ELF-1 (cell line): ENCODE data around the gene SF3B6.

Source experiments
- DNase-seq: peaks from one replicate; pipeline ENCODE4 v3.0.0-alpha.2; 2016; ENCODE audit warnings: low read depth, low spot score

SF3B6 gene

GRCh38 chr2:24020244-24020643 lies 55.9 kb downstream of the SF3B6 start:
- DNase-seq: no peak

DNA sequence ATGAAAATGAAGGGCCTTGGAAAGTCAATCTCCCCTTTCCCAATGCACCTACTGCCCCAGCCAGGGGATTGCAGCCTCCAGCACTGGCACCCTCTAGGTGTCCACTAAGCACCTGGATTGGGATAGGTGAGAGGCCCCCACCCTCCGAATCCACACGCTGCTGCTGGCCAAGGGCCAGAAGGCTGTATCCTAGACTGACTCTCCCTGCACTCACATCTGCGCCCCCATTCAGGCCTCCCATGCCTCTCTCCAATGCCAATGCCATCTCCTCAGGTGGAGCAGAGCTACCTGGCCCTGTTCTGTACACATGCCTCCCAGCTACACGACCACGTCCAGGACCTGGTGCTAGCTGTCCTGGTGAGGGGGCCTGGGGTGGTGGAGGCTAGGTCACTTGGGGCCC lies 56.4 kb downstream of the SF3B6 start:
- no peak for DNase-seq

DNA sequence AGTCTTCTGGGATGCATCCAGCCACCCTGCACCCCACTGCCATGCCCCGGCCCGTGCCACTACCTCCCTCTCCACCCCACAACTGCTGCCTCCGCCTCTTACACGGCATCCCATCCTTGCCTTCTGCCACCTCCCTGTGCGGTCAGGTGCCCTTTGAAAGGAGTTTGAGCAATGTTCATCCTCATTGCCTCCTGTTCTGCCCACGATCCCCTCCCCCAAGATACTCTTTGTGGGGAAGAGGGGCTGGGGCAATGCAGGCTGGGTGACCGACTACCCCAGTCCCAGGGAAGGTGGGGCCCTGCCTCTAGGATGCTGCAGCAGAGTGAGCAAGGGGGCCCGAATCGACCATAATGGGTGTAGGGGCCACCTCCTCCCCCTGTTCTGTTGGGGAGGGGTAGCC lies 57.9 kb downstream of the SF3B6 start:
- DNase-seq: no peak

DNA sequence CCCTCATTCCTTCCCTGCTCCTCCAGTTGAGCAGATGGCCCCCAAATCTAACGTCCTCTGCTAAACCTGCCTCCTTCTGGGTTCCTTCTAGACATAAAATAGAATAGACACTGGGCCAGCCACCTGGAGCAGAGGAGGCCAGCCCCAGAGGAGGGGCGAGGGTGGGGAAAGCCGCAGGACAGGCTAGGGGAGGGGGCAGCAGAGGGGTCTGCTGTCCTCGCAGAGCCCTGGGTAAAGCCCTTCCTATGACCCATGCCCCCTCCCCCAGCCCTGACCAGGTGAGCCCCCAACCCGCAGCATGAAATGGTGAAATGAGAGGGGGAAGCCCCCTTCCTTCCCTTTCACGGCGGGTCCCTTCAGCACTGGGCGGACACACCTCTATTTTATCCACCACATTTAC lies 58.4 kb downstream of the SF3B6 start:
- DNase-seq: no peak
